RPMI7951 (cell line): Measurements from ENCODE around the gene UBE2V1. TPM values are rescaled to one million over a fixed set of nuclear protein-coding genes. Genes with fewer than 3 reads are reported as not detected.
"Not testable (repeated sequence)": the region's sequence is repeated elsewhere in the genome, so short reads cannot be mapped to it uniquely, and the experiment has no call there.

Source experiments
- DNase-seq: peaks from one replicate; pipeline ENCODE4 v3.0.0-alpha.2; 2012; ENCODE audit warnings: low read depth
- total RNA-seq: library from RNA; depleted of rRNA; stranded (reverse); fragments of >200 nt; shearing (Covaris generic); gene quantifications from 2 replicates; pipeline ENCODE4 v1.2.3, GENCODE V29; 2014

The UBE2V1 gene
- total RNA-seq, 1 experiment from 2014 or later, result 174 TPM

DNA sequence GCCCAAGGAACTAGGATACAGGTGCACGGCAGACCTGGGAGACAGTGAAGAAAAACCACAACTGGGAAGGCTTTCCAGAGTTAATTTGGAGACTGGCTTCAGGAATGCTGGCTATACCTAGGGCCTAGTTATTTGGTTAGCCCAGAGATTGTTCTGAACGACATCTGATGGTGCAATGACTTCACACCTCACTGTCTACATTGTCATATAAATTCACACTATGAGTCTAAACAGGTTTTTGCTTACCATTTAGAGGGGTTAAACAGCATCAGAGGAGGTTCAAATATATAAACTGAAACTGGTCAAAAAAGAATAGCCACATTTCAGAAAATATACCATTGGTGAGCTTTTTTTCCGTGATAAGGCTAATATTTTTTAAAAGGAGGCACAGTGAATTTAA is 16.7 kb downstream of the UBE2V1 start:
- no peak for DNase-seq

GRCh38 chr20:50095476-50096078 is 17.4 kb downstream of the UBE2V1 start:
- no peak for DNase-seq

- DNase-seq, result no peak
These were observed 18.4 kb downstream of the UBE2V1 start for GRCh38 chr20:50094522-50094921.

GRCh38 chr20:50093240-50093639 is 19.7 kb downstream of the UBE2V1 start:
- no peak for DNase-seq

DNA sequence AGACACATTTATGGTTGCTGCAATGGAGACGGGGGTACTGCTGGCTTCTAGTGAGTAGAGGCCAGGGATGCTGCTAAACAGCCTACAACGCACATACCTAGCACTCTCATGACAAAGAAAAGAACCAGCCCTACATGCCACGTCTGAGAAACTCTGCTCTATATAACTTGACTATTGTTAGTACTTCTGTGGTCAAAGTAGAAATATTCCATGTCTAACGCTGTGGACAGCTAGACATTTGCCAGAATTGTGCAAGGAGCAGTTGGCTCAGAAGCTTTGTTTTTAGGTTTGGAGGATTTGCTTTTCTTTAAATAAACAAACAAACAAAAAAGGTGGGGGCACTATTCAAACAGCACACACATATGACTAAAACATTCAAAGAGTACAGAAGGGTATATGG is 20.5 kb downstream of the UBE2V1 start:
- no peak for DNase-seq

- no peak for DNase-seq
These were observed 23.2 kb downstream of the UBE2V1 start for GRCh38 chr20:50089787-50090177.

DNA sequence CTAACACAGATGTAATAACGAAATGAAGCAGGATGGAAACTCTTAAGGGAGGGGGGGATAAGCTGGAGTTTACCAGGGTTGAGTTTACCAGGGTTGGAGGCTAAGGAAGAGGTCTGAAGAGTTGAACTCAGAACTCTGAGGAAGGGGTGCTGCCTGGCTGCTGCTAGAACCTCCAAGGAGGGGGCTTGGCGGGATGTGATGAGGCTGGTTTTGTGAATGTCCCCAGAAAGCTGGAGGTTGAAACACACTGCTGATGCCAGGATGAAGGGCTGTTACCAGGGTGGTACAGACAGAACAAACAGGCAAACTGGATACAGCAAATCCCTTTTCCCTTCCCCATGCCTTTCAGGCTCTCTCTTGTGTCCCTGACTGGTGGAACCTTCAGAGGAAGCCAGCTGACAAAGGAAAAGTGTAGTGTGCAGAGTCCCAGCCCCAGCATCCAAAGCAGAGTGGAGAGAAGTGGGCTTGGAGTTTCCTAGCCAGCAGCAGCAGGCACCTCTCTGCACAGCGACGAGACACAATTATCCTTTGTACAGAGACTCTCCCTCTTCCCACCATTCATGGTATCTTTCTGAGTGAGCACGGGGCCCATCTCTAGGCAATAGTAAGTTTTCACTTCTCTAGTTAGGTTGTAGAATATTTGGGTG is 23.7 kb downstream of the UBE2V1 start:
- DNase-seq, result no peak

GRCh38 chr20:50088022-50088421 is 24.9 kb downstream of the UBE2V1 start:
- DNase-seq, result no peak

DNA sequence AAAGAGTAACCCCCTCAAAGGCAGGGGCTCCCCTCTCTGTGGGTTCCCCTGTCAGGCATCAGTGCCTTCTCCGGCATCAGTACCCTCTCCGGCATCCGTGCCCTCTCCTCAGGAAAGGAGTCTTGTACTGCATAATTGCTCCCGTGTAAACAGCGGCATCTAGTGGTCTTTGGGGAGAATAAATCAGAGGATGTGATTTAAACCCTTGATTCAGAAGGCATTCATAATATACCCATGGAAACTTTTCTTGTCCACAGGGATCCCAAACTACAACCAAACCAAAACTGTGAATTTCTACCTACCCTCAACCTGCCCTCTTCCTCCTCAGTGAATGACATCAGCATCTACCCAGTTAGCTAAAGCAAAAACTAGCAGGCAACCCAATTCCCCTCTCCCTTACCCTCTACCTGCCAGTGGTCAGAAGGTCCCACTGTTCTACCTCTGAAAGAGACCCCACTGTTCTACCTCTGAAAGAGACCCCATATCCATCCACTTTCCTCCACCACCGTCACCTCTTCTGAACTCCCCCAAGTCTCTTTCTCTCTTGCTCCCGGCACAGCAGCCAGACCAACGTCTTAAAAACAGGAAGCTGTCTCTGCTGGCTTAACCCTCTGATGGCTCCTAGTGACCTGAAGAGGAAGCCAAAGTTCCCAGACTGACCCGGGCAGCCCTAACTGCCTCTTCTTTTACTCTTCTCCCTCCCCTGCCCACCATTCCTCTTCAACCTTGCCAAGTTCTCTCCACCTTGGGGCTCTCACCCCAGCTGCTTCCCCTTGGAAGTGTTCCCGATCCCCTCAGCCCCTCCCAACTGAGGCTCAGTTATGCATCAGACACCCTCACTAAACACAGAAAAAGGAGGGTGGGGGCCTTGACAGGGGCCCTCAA is 27.2 kb downstream of the UBE2V1 start:
- DNase-seq, result peak; percentile 68

DNA sequence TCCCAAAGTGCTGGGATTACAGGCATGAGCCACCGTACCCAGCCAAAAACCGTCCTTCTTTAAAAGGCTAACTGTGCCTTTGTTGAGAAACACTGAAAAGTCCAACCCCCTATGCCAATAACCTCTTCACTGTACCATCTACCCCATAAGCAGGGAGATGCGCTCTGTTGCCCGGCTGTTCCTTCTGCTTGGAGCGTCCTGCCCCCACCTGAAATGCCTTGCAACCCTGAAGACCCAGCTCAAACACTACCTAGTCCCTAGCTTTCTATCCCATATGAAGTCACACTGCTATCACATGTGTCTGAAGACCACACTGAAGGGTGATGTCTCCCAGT is 27.8 kb downstream of the UBE2V1 start:
- DNase-seq, result no peak

- no peak for DNase-seq
These were observed 29.9 kb downstream of the UBE2V1 start for GRCh38 chr20:50083034-50083433.

- not testable (repeated sequence) for DNase-seq
These were observed 30.9 kb downstream of the UBE2V1 start for GRCh38 chr20:50082056-50082455.

DNA sequence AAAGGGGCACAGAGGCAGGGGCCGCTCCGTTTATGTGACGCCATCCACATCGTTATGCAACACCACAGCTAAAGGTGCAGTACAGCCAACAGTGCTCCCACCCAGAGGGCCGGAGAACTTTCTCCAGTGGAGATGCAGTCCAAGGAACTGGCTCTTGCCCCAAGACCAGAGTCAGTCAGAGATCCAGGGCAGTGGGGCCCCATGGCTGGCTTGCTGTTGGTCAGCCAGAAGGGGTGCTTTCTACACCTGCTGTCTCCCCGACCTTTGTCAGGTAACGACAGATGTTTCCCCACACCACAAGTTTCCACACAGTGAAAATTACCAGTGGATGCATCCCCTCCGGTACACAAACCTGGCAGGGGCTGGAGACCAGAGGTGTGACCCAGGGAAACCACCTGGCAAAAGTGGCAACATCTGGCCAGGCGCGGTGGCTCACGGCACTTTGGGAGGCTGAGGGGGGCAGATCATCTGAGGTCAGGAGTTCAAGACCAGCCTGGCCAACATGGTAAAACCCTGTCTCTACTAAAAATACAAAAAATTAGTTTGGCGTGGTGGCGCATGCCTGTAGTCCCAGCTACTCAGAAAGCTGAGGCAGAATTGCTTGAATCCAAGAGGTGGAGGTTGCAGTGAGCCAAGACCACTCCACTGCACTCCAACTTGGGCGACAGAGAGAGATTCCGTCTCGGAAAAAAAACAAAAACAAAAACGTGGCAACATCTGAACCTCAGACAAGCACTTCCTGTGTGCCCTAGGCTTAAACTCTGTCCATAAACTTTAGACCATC is 34.9 kb downstream of the UBE2V1 start:
- DNase-seq, result no peak

GRCh38 chr20:50073500-50073899 is 39.5 kb downstream of the UBE2V1 start:
- no peak for DNase-seq

GRCh38 chr20:50071039-50071888 is 41.7 kb downstream of the UBE2V1 start:
- DNase-seq, result peak; percentile 80

GRCh38 chr20:50070361-50070760 is 42.6 kb downstream of the UBE2V1 start:
- DNase-seq, result peak; percentile 26

GRCh38 chr20:50068041-50068651 is 44.8 kb downstream of the UBE2V1 start:
- peak; percentile 48 for DNase-seq

- DNase-seq, result peak; percentile 48
These were observed 45.5 kb downstream of the UBE2V1 start for GRCh38 chr20:50067461-50067860.

DNA sequence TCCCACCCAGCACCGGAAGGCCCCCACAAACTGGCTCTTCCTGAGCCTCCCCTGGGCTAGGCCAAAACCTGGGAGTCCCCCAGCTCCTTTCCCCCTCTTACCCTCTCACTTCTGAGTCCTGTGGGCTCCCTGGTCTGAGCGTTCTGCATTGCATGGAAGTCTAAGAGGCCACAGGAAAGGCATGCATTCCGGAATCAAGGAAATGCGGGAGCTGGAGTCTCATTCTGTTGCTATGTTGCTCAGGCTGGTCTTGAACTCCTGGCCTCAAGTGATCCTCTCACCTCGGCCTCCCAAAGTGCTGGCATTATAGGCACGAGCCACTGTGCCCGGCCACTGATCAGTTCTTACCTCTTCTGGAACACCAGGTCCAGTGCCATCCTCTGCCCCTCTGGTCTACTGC is 45.9 kb downstream of the UBE2V1 start:
- DNase-seq, result no peak

DNA sequence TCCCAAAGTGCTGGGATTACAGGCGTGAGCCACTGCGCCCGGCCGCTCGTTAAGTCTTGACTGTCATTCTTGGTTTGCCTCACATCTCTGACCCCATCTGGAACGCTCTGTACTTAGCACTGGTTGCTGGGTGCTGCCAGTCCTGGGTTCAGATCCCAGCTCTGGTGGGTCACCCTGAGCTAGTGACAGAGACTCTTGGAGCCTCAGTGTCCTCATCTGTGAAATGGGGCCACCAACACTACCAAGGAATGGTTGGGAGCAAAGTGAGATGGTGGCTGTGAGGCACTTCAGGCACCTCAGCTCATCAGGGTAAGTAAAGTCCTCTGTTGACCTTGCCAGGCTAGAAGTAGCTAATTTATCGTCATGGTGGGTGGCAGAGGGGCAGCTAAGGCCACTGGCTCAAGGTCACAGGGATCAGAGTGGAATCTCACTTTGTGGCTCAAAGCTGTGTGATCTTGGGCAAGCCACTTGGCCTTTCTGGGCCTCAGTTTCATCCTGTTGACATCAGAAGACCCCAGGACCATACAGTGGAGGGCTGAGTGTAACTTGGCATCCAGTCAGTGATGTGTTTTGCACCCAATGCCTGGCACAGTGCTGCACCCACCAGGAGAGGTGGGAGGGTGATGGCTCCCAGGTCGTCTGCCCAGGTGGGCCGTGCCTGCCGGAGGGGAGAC is 46.7 kb downstream of the UBE2V1 start:
- no peak for DNase-seq
